ENCODE results near the gene TMEM114.

- TF ChIP-seq FOXK2 (IDR thresholded peaks at IDR 0.05) (no peak), SP1 (IDR thresholded peaks at IDR 0.05) (no peak), HDGF (IDR thresholded peaks at IDR 0.05; ENCODE audit: borderline replicate concordance) (no peak), TARDBP (IDR thresholded peaks at IDR 0.05) (no peak)
Measured at GRCh38 chr16:8590811-8591210, 500 bp upstream of the TMEM114 start.

All from HEK293T (cell line).